Measurements from ENCODE around the gene SLC7A8.

The SLC7A8 gene

DNA sequence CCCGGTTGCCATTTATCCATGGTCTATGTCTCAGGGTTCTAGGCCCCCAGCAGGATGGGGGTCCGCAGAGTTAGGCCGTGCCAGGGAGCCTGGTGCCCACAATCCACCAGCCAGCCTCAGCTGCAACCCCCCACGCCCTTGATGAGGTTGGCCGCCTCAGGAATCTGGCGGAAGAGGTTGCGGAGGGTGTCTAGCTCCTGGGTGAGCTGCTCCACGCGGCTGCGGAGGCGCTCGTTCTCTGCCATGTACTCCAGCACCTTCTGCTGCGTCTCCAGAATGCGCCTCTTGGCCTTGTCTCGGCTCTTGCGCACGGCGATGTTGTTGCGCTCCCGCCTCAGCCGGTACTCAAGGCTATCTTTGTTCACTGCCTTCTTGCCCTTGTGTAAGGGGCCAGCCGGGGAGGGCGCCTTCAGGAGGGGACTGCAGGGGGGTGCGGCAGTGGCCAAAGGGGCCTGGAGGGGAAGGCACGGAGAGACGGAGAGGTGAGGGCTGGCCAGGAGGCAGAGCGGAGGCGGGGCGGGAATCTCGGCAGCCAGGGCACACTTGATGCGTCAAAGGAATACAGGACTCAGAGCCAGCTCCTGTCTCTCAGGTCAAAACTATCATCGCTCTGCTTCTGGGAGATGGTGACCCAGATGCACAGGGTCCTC is 66.0 kb downstream of the SLC7A8 start:
- H3K27me3 ChIP-seq (ENCODE audit: insufficient read depth, low read length, poor library complexity): peaks cover 26% of the 10 kb centered on the region
- TF ChIP-seq, protein P1, sequence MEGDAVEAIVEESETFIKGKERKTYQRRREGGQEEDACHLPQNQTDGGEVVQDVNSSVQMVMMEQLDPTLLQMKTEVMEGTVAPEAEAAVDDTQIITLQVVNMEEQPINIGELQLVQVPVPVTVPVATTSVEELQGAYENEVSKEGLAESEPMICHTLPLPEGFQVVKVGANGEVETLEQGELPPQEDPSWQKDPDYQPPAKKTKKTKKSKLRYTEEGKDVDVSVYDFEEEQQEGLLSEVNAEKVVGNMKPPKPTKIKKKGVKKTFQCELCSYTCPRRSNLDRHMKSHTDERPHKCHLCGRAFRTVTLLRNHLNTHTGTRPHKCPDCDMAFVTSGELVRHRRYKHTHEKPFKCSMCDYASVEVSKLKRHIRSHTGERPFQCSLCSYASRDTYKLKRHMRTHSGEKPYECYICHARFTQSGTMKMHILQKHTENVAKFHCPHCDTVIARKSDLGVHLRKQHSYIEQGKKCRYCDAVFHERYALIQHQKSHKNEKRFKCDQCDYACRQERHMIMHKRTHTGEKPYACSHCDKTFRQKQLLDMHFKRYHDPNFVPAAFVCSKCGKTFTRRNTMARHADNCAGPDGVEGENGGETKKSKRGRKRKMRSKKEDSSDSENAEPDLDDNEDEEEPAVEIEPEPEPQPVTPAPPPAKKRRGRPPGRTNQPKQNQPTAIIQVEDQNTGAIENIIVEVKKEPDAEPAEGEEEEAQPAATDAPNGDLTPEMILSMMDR (IDR thresholded peaks at IDR 0.05; ENCODE audit: borderline replicate concordance, extremely low read depth, low read length, poor library complexity, severe bottlenecking): no peak
- TF ChIP-seq EZH2 (IDR thresholded peaks at IDR 0.05; ENCODE audit: borderline replicate concordance, low read depth, low read length, severe bottlenecking): no peak
- H3K36me3 ChIP-seq (ENCODE audit: insufficient read depth, low read length): no peaks in the 10 kb centered on the region
- ATAC-seq (ENCODE audit: insufficient read depth, low read depth) (no peak), DNase-seq (no peak)
- peaks cover 5% of the 10 kb centered on the region; the same call in 1 of the 2 replicates for H3K4me1 ChIP-seq (ENCODE audit: insufficient read depth, low read length)
- no peaks in the 10 kb centered on the region for H3K9me3 ChIP-seq (ENCODE audit: insufficient read depth, low read length, severe bottlenecking)
- no peak overlapping the region for H3K9ac ChIP-seq (ENCODE audit: low read depth, low read length)
- H2AFZ ChIP-seq (ENCODE audit: low read depth, low read length): no peak overlapping the region
- no peaks in the 10 kb centered on the region; the same call in none of the 2 replicates for H4K20me1 ChIP-seq (ENCODE audit: insufficient read depth, low read length)
- no peak overlapping the region for H3K27ac ChIP-seq (ENCODE audit: low read length)
- no peak overlapping the region for H3K4me2 ChIP-seq (ENCODE audit: insufficient read depth, low read length)
- H3K4me3 ChIP-seq (ENCODE audit: low read depth in 1 of 2, low read length in 2 of 2): no peak overlapping the region
- no peaks in the 10 kb centered on the region for H3K79me2 ChIP-seq (ENCODE audit: insufficient read depth, low read length)

DNA sequence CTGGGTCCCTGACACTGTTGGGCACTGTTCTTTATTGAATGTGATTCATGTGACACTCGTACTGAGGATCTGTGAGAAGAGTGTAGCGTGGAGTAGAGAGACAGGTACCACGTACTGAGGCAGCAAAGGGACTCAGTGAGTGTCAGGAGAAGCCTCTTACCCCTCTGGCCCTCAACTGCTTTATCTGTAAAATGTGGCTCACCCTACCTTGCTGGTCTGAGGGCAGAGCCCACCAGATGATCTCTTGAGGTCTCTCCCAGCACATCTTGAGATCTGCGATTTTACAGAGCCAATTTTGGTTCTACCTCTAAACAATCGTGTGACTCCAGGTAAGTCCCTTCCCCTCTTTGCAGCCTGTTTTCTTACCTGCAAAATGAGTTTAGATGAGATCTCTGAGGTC is 67.5 kb downstream of the SLC7A8 start:
- no peak overlapping the region for H2AFZ ChIP-seq (ENCODE audit: low read depth, low read length)
- H3K4me3 ChIP-seq (ENCODE audit: low read depth in 1 of 2, low read length in 2 of 2): no peak overlapping the region
- peaks cover 40% of the 10 kb centered on the region for H3K27me3 ChIP-seq (ENCODE audit: insufficient read depth, low read length, poor library complexity)
- H3K36me3 ChIP-seq (ENCODE audit: insufficient read depth, low read length): no peaks in the 10 kb centered on the region
- H3K9me3 ChIP-seq (ENCODE audit: insufficient read depth, low read length, severe bottlenecking): no peaks in the 10 kb centered on the region
- H3K4me1 ChIP-seq (ENCODE audit: insufficient read depth, low read length): peaks cover 2% of the 10 kb centered on the region; the same call in 1 of the 2 replicates
- H3K9ac ChIP-seq (ENCODE audit: low read depth, low read length): no peak overlapping the region
- no peak for TF ChIP-seq EZH2 (IDR thresholded peaks at IDR 0.05; ENCODE audit: borderline replicate concordance, low read depth, low read length, severe bottlenecking)
- TF ChIP-seq, protein P1 (IDR thresholded peaks at IDR 0.05; ENCODE audit: borderline replicate concordance, extremely low read depth, low read length, poor library complexity, severe bottlenecking): no peak
- H4K20me1 ChIP-seq (ENCODE audit: insufficient read depth, low read length): no peaks in the 10 kb centered on the region; the same call in none of the 2 replicates
- no peak overlapping the region for H3K4me2 ChIP-seq (ENCODE audit: insufficient read depth, low read length)
- H3K79me2 ChIP-seq (ENCODE audit: insufficient read depth, low read length): no peaks in the 10 kb centered on the region
- DNase-seq (no peak), ATAC-seq (ENCODE audit: insufficient read depth, low read depth) (no peak)
- no peak overlapping the region for H3K27ac ChIP-seq (ENCODE audit: low read length)

DNA sequence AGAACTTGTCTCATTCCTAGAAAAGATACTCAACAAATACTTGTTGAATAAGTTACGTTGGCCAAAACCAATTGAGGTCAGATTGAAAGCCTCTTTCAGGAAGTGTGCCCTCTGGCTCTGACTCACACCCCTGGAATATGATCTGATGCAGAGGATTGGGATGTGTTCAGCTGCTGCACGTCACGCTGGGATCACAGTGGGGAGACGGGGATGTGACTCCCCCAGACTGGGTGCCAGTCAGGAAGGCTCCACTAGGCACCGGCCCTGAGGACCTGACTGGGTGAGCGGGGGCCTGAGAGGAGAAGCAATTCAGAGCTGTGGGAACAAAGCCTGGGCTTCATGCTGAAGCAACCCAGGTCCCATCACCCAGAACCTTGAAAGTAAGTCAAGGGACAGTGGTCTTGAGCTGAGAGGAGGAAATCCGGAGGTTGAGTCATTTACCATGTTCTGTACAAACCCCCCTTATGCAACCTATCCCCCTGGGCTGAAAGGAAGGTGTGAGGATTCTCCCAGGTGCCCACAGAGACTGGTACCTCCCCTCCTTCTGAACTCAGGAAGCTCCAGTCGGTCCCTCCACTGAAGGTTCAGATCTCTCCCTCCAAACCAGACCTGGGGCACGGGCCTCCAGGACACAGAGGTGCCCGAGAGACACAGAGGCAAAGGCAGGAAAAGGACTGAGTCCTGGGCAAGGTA is 68.3 kb downstream of the SLC7A8 start:
- no peaks in the 10 kb centered on the region for H3K9me3 ChIP-seq (ENCODE audit: insufficient read depth, low read length, severe bottlenecking)
- no peak for TF ChIP-seq EZH2 (IDR thresholded peaks at IDR 0.05; ENCODE audit: borderline replicate concordance, low read depth, low read length, severe bottlenecking)
- TF ChIP-seq, protein P1 (IDR thresholded peaks at IDR 0.05; ENCODE audit: borderline replicate concordance, extremely low read depth, low read length, poor library complexity, severe bottlenecking): no peak
- H3K27ac ChIP-seq (ENCODE audit: low read length): no peak overlapping the region
- H3K4me3 ChIP-seq (ENCODE audit: low read depth in 1 of 2, low read length in 2 of 2): no peak overlapping the region
- no peak for DNase-seq
- H3K27me3 ChIP-seq (ENCODE audit: insufficient read depth, low read length, poor library complexity): peaks cover 45% of the 10 kb centered on the region
- no peaks in the 10 kb centered on the region; the same call in none of the 2 replicates for H4K20me1 ChIP-seq (ENCODE audit: insufficient read depth, low read length)
- ATAC-seq (ENCODE audit: insufficient read depth, low read depth): no peak
- no peak overlapping the region for H3K9ac ChIP-seq (ENCODE audit: low read depth, low read length)
- H3K4me1 ChIP-seq (ENCODE audit: insufficient read depth, low read length): no peaks in the 10 kb centered on the region
- H3K36me3 ChIP-seq (ENCODE audit: insufficient read depth, low read length): no peaks in the 10 kb centered on the region
- no peaks in the 10 kb centered on the region for H3K79me2 ChIP-seq (ENCODE audit: insufficient read depth, low read length)
- H3K4me2 ChIP-seq (ENCODE audit: insufficient read depth, low read length): no peak overlapping the region
- H2AFZ ChIP-seq (ENCODE audit: low read depth, low read length): no peak overlapping the region

All from DND-41 (cell line).